Measurements from ENCODE around the gene KRT76.

The KRT76 gene

GRCh38 chr12:52787324-52788191 lies 10.4 kb upstream of the KRT76 start:
- Histone ChIP-seq H3K79me2 (ENCODE audit: insufficient read depth, low read depth) (no peaks in the 10 kb centered on the region), H2AFZ (ENCODE audit: low read depth) (no peak overlapping the region), H4K20me1 (ENCODE audit: insufficient read depth) (no peaks in the 10 kb centered on the region), H3K27me3 (ENCODE audit: insufficient read depth, low read depth) (peaks cover 12% of the 10 kb centered on the region), H3K36me3 (ENCODE audit: insufficient read depth) (no peaks in the 10 kb centered on the region), H3K4me1 (ENCODE audit: low read depth, poor library complexity, severe bottlenecking) (peaks cover 8% of the 10 kb centered on the region), H3K27ac (no peak overlapping the region), H3K4me3 (IDR thresholded peaks at IDR 0.05; ENCODE audit: insufficient read depth, low read depth, low read length) (no peak overlapping the region), H3K4me2 (no peak overlapping the region), H3K9ac (no peak overlapping the region)
- no peak for TF ChIP-seq CTCF (conservative IDR thresholded peaks at IDR 0.05; ENCODE audit: low read depth, low read length)

- Histone ChIP-seq H3K4me3 (IDR thresholded peaks at IDR 0.05; ENCODE audit: insufficient read depth, low read depth, low read length) (no peak overlapping the region), H4K20me1 (ENCODE audit: insufficient read depth) (no peaks in the 10 kb centered on the region), H2AFZ (ENCODE audit: low read depth) (no peak overlapping the region), H3K9ac (no peak overlapping the region), H3K36me3 (ENCODE audit: insufficient read depth) (no peaks in the 10 kb centered on the region), H3K79me2 (ENCODE audit: insufficient read depth, low read depth) (no peaks in the 10 kb centered on the region), H3K27ac (no peak overlapping the region), H3K27me3 (ENCODE audit: insufficient read depth, low read depth) (peaks cover 12% of the 10 kb centered on the region), H3K4me2 (no peak overlapping the region), H3K4me1 (ENCODE audit: low read depth, poor library complexity, severe bottlenecking) (no peaks in the 10 kb centered on the region)
- TF ChIP-seq CTCF (conservative IDR thresholded peaks at IDR 0.05; ENCODE audit: low read depth, low read length): no peak
Observed at GRCh38 chr12:52784909-52785308, 7.8 kb upstream of the KRT76 start.

- Histone ChIP-seq H3K27me3 (ENCODE audit: insufficient read depth, low read depth) (peaks cover 7% of the 10 kb centered on the region; the same call in 1 of the 2 replicates), H3K9ac (no peak overlapping the region), H3K79me2 (ENCODE audit: insufficient read depth, low read depth) (no peaks in the 10 kb centered on the region), H3K27ac (no peak overlapping the region), H3K36me3 (ENCODE audit: insufficient read depth) (no peaks in the 10 kb centered on the region), H3K4me3 (IDR thresholded peaks at IDR 0.05; ENCODE audit: insufficient read depth, low read depth, low read length) (no peak overlapping the region), H2AFZ (ENCODE audit: low read depth) (no peak overlapping the region), H3K4me2 (no peak overlapping the region), H3K4me1 (ENCODE audit: low read depth, poor library complexity, severe bottlenecking) (no peaks in the 10 kb centered on the region), H4K20me1 (ENCODE audit: insufficient read depth) (no peaks in the 10 kb centered on the region)
- TF ChIP-seq CTCF (conservative IDR thresholded peaks at IDR 0.05; ENCODE audit: low read depth, low read length): no peak
Observed at GRCh38 chr12:52783563-52784316, 6.6 kb upstream of the KRT76 start.

GRCh38 chr12:52782502-52782901 lies 5.4 kb upstream of the KRT76 start:
- Histone ChIP-seq H3K79me2 (ENCODE audit: insufficient read depth, low read depth) (no peaks in the 10 kb centered on the region), H4K20me1 (ENCODE audit: insufficient read depth) (no peaks in the 10 kb centered on the region), H3K36me3 (ENCODE audit: insufficient read depth) (no peaks in the 10 kb centered on the region), H3K4me2 (no peak overlapping the region), H3K27ac (no peak overlapping the region), H2AFZ (ENCODE audit: low read depth) (no peak overlapping the region), H3K9ac (no peak overlapping the region), H3K4me3 (IDR thresholded peaks at IDR 0.05; ENCODE audit: insufficient read depth, low read depth, low read length) (no peak overlapping the region), H3K27me3 (ENCODE audit: insufficient read depth, low read depth) (peaks cover 7% of the 10 kb centered on the region; the same call in 1 of the 2 replicates), H3K4me1 (ENCODE audit: low read depth, poor library complexity, severe bottlenecking) (no peaks in the 10 kb centered on the region)
- no peak for TF ChIP-seq CTCF (conservative IDR thresholded peaks at IDR 0.05; ENCODE audit: low read depth, low read length)

Data from KMS-11 (cell line).